Measurements from ENCODE around the gene DKK3.
"Not testable (repeated sequence)": the region's sequence is repeated elsewhere in the genome, so short reads cannot be mapped to it uniquely, and the experiment has no call there.

DKK3 gene

DNA sequence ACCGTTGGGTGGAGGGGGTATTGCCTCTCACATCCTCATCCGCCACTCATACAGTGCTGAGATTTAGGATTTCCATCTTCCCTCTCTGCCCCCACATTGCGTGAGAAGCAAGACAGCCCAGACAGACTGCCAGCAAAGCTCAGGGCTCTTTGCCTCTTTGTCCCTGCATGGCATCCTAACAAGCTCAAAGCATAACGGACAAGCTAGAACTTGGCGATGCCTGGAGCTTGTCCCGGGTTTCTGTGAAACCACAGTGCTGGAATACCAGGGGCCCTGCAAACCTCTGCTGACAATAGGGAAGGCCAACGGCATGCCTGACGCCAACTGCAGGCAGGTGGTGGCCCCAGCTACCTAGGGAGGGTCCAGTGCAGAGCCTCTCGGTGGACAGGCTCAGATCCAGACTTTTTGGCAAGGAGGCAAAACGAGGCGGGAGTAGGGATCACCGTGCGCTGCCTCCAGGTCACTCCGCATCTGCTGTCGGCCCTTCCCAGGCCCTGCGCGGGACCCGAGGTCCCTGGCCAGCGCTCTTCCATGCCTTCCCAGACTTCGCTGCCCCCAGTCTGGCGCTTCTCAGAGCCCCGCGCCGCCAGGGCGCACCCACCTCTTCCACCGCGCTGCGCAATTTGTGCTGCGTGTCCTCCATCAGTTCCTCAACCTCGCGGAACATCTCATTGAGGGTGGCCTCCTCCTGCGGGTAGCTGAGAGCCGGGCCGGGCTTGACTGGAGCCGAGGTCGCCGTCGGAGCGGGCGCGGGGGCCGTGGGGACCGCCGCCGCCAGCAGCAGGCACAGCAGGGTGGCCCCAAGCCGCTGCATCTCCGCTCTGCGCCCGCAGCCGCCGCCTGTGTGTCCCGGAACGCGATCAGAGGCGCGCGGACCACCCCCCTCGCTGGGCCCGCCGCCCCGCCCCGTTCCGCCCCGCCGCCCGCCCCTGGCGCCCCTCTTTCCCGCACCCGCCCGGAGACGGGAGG lies at the start of gene DKK3:
Gene DKK3 (minus strand): TSS at position 858 of the 969 bp plus-strand sequence. CDS start 44 bp downstream, at position 814.
- no peak for DNase-seq (ENCODE audit: low read depth in 2 of 2)

DNA sequence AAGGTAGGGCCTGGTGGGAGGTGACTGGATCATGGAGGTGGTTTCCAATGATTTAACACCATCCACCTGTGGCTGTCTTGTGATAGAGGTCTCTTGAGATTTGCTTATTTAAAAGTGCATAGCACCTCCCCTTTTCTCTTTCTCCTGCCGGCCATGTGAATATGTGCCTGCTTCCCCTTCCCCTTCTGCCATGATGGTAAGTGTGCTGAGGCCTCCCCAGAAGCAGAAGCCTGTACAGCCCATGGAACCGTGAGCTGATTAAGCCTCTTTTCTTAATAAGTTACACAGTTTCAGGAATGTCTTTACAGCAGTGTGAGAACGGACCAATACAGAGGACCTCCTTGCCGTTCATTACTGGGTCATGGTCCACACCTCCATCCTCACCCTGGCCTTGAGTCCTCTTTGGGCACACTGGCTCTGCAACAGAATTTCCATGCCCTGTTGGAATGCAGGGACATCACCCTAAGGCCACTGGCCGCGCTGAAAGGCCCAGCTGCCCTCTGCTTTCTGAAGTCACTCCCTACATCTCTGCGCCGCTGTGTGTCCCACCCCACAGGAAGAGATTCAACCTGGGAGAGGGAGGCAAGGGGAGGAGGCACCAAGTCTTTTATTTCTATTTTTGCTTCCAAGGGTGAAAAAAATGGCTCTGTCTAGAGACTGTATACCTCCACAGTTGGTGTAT lies 49.0 kb upstream of the DKK3 start:
- no peak for DNase-seq (ENCODE audit: low read depth in 2 of 2)

DNA sequence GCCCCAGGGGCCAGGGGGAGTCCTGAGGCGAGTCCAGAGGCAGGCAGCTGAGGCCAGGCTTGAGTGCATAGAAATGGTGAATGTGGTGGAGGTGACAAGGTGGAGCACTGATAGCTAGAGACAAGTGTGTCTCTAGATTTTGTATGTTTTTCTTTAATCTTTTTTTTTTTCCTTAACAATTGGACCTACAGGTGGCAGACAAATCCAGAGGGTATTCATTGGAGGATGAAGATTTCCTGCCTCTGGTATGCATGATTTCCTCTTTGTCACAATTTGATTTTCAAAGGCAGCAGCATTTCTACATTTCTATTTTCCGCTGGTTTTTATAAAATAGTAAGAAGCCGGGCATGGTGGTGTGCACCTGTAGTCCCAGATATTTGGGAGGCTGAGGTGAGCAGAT lies 47.7 kb upstream of the DKK3 start:
- no peak for DNase-seq (ENCODE audit: low read depth in 2 of 2)

DNA sequence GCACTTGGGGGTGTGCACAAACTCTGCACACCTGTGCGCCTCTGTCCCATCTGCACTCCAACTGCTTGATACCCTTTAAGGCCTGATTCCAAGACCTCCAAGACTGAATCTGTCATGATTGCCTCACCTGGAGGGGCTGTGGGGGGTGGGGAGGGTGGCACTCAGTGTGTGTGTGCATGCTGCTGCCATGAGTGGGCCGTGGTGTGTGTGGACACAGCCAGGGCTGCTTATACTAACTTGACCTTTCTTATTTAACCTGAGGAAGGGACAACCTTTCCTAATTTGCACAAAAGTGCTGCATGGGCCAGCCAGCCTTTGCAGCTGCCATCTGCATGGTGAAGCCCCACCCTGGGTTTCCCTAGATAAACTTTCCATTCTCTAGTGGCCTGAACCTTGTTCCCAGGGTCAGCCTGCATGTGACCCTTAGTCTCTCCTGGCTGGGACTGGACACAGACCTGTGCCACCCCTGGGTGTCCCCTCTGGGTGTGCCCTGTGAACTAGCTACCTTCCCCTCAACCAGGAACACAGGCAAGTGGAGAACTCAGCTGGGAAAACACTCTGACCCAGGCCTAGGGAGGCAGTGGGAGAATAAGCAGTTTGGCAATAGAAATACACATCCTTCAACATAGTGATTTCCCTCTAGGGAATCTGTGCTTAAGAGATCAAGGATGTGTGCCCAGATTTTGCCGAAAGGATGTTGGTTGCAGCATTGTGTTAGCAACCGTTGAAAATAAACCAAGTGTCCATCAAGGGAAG lies 45.4 kb upstream of the DKK3 start:
- DNase-seq (ENCODE audit: low read depth in 2 of 2): no peak

DNA sequence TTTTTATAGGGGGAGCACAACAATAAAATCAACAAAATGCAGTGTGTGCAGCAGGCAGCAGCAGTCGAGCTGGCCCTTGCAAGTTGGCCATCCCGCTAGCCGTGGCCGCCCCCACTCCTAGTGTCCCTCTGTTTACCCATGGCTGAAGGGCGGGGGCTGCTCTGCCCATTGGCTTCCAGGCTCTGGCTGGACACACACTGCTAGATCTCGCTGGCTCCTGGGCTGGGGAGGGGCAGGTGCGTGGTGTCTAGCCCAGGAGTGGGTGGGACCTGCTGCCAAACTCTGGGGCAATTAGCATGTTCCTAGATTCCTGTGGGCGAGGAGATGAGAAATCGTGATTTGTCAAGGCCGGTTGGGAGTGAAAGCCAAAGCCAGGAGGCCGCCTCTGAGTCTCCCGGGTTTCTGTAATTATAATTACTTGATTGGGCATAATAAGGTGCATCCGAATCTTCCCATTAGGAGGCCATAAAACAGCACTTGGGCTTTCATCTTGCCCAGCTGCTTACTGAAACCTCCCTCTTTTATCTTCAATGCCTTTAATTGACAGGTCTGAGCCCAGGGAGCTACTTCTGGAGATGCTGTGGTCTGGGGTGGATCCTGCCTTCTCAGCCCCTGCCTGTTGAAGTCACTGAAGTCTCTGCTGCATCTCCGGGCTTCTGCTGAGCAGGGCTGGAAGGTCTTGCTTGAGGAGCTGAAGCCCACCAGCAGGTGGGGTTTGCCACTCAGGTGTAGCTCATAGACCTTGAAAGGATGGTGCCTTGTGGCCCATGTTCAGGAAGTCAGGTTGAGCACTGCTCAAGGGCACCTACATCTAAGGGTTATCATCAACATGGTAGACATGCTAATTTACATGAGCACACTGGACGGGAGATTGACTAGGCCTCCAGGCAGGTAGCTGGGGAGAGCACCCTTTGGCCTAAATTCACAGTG lies 44.5 kb upstream of the DKK3 start:
- DNase-seq (ENCODE audit: low read depth in 2 of 2): peak in 1 of 2 donors; percentile 17

DNA sequence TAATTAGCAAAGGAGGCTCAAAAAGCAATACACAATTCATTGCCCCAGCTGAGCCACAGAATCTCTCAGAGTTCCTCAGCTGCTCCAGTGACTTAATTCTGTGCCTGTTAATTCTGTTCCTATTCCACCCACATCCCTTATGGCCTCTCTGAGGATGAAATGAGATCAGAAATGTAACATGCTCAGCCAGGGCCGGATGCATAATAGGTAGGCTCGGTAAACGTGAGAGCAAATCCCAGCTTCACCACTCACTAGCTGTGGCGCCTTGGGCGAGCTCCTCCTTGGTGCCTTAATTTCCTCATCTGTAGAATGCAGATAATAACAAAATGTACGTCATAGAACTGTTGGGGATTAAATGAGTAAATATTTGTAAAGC lies 42.8 kb upstream of the DKK3 start:
- DNase-seq (ENCODE audit: low read depth in 2 of 2): no peak

DNA sequence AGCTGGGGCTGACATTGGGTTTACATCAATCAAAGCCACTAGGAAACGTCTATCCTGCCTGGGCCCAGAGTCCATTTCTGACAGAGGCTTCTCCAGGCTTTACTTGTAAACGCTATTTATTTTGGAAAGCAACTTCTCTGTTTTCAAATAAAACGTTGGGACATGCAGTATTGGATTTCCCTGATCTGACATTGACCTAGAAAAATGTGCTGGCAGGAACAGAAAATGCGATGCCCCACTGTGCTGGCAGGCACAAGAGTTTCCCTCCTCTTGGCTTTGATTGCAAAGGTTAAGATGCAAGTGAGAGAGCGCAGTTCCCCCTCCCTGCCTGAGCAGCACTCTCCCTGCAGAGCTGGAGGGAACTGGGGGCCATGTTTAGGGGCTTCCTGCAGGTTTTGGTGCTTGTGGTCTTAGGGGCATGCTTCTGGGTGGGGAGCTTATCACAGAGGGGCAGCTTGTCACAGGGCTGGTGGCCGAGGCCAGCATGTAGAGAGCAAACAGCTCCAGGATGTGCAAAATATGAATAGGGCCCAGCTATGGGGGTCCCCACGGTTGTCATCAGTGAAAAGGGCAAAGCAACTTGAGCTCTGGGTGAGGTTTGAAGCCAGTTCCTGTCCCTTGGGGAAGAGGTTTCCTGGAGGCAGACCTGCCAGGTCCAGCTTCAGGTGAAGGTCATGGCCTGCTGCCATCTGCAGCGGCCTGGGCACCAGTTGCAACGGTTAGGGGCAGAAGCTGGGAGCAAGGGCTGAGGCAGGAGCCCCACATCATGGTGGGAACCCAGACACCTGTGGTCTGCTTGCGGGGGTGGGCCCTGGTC lies 42.3 kb upstream of the DKK3 start:
- no peak for DNase-seq (ENCODE audit: low read depth in 2 of 2)

DNA sequence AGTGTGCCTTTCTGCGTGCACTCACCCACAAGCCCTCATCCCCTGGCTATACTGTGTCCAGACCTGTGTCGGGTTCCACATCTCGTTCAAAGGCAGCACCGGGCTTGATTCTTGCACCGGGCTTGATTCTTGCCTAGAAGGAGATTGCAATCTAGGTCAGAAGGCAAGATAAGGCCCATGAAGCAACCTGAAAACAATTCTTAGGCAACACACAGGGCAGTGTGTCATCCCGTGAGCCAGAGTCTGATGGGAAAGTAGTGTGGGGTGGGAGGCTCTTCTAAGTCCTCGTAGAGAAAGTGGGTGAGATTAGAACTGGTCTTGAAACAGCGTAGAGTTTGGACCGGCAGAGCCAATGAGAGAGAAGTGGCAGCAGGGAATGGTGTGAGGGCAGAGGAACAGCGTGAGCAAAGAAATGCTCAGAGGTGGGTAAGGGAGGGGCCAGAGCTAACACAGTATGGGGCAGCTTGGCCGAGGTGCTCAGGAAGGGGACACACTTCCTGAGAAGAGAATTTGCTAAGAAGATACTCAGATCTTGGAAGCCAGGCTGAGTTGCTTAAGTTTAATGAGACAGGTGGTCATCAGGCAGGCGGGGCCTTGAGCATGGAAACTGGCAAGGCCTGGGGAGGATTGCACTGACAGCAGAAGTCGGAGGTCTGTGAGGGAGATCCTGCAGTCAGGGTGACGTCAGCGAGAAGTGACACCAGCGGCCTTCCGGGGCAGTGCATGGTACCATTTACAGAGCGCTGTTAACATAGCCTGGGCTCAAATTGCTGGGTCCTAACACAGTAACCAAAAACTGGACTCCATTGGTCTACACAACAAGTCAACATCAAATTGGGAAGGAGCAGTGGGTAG lies 40.7 kb upstream of the DKK3 start:
- DNase-seq (ENCODE audit: low read depth in 2 of 2): no peak

DNA sequence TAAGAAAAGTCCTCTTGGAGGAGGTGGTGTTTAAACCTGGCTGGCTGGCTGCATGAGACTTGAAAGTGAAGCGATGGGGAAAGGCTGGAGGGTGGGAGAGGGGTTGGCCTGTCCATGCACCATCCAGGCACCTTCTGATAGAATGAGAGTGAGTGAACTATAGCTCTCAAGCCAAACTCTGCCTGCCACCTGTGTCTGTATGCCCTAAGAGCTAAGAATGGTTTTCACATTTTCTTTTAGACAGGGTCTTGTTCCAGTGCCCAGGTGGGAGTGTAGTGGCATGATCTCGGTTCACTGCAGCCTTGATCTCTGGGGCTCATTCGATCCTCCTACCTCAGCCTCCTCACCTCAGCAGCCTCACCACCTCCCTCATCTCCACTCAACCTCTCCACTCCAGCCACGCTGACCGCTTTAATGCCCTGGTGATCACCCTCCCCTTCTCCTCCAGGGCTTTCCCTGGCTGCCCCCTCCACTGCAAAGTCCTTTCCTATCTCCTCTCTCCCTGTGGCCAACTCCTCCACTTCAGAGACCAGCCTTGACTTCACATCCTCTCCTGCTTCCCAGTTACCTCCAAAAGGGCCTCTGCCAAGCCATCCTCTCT lies 38.3 kb upstream of the DKK3 start:
- DNase-seq (ENCODE audit: low read depth in 2 of 2): no peak

DNA sequence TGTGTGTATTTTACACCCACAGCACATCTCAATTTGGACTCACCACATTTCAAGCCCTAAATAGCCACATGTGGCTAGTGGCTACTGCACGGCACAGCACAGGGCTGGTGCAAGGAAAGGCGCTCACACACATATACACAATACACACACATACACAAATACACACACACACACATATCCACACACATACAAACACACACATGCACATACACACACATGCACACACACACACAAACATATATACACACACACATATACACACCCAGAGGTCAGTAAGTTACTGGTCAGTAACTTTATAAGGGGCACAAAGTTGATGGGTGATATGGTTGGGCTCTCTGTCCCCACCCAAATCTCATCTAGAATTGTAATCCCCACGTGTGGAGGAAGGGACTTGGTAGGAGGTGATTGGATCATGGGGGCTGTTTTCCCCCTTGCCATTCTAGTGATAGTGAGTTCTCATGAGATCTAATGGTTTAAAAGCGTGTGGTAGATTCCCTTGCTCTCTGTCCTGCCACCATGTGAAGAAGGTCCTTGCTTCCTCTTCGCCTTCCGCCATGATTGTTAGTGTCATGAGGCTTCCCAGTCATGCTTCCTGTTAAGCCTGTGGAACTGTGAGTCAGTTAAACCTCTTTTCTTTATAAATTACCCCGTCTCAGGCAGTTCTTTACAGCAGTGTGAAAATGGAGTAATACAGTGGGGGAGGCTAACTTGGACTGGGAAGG lies 37.6 kb upstream of the DKK3 start:
- DNase-seq (ENCODE audit: low read depth in 2 of 2): no peak

DNA sequence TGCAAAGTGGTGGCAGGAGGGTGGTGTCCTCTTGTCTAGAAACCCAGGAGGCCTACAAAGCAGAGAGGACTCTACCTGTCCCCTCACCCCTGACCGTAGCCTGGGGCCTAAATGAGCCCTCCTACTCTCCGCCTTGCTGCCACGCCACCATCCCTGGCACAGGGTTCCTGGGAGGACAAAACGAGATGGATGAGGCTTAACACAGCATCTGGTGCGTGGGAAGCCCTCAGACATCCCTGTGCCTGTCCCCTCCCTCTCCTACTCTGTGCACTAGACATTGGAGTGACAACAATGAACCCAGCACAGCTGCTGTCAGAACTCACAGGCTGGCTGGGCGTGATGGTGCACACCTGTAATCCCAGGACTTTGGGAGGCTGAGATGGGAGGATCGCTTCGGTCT lies 36.4 kb upstream of the DKK3 start:
- DNase-seq (ENCODE audit: low read depth in 2 of 2): no peak

DNA sequence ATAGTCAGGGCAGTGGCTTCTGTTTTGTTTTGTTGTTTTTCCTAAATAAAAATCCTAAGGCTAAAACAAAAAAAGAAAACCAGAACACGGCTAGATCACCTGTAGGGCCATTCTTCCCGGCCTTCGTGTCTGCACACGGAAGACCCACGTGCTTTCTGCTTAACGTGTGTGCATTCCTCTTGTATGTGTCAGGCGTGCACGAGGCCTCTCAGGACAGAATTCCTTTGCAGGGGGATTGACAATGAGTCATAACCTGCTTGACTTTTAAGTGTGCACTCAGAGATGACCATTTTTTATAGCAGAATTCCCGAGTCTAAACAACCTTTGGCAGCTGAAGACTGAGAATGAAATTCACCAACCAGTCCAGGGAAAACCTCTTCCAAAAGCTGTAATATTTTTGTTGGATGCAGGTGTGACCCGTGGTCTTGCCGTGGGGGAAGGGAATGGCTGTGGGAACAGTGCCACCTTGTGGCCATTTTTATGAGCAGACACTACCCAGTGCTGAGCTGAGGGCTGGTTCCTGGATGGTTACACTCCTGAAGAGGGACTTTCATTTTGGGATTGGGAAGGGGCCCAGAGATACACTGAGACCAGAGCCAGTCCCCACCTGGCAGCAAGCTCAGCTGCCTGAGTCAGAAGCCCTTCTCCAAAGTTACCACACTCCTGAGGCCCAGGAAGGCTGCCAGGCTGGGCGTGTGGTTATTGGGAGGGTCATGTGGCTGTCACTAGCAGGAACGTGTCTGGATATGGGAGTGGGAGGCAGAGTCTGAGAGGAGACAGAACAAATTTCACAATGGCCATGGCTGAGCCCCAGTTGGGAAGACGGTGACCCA lies 35.7 kb upstream of the DKK3 start:
- peak; percentile 23 to 59 for DNase-seq (ENCODE audit: low read depth in 2 of 2)

DNA sequence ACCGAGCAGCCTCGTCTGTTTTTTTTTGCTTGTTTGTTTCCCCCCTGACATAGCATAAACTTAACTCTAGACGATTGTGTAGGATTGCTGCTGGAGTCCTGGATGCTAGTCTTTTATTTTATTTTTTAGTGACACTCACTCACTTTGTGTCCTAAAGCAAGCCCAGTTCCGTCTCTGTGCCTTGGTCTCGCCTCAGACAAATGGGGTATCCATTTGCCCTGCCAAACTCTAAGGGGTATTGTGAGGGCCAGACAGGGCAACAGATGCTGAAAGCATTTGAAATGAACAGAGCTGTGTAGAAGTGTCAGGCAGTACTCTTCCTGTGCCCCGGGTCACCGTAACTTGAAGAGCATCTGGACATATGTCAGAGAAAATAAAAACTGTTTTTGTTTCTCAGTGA lies 34.8 kb upstream of the DKK3 start:
- no peak for DNase-seq (ENCODE audit: low read depth in 2 of 2)

DNA sequence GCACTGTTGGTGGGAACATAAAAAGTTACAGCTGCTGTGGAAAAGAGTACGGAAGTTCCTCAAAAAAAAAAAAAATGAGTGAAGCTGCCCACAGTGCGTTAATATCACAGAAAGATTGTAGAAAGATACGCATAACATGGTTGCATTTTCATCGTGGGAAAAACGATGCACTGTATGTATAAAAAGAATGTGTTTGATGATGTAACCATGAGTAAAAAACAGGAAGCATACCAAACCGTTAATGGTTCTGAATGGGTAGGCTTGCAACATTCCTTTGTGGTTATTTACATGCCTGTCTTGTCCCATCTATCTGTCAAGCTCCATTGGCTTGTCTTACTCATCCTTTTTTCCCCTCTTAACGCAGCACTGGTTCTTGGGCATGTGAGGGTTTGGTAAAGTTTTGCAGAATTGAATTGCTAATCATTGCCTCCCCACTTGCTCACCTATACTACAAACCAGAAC lies 33.8 kb upstream of the DKK3 start:
- DNase-seq (ENCODE audit: low read depth in 2 of 2): no peak

DNA sequence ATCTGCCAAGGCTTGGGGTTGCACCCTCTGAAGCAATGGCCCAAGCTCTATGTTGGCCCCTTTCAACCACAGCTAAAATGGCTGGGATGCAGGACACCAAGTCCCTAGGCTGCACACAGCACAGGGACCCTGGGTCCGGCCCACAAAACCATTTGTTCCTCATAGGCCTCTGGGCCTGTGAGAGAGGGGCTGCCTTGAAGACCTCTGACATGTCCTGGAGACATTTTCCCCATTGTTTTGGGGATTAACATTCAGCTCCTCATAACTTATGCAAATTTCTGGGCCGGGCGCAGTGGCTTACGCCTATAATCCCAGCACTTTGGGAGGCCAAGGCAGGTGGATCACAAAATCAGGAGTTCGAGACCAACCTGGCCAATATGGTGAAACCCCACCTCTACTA lies 32.3 kb upstream of the DKK3 start:
- not testable (repeated sequence) for DNase-seq (ENCODE audit: low read depth in 2 of 2)

DNA sequence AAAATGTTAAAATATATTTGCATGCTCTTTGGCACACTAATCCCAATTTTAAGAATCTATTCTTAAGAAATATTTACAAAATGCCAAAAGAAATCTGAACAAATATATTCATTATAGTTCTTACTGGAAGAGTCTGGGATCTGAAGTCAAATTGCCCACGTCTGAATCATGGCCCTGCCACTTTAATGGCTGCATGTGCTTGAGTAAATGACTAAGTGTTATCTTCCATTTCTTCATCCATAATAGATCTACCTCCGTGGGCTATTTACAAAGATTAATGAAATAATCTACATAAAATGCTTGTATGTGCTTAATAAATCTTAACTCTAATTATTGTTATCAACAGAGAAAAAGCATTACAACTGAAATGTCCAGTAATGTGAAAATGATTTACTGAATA lies 24.5 kb upstream of the DKK3 start:
- DNase-seq (ENCODE audit: low read depth in 2 of 2): no peak

DNA sequence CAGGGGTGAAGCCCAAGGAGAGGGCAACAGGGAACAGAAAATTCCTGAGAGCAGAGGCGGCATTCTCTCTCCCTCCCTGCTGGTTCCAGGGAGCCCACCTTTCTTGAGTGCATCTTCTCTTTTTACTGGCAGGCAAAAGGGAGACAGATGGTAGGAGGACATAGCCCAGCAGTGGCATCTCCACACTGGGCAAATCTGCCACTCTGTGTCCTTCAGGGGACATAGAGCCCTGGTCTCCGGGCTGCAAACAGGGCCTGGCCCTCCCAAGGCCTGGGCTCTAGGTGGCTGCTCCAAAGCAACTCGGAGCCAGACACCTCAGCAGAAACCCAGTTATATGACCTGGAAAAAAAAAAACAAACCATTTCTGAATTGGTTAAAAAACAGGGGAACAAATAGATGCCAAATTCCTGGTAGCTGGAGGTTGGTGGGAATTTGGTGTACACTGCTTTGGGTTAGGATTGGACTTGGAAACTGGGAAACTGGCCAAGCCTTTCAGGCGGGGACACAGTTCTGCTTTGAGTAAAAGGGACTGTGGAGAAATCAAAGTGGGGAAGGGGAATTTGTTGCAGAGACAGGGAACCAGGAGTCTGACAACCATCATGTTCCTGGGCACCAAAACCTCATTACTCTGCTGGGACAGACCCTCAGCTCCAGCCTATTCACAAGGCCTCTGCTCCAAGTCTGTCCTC lies 23.6 kb upstream of the DKK3 start:
- no peak for DNase-seq (ENCODE audit: low read depth in 2 of 2)
